G401 (cell line): ENCODE results near the gene CRYBG3. TPM values are rescaled to one million over a fixed set of nuclear protein-coding genes. Genes with fewer than 3 reads are reported as not detected.
A peak's percentile ranks its signal among the peaks of the same experiment; 100 is the strongest.

ENCODE experiments used
- DNase-seq: peaks from one replicate; pipeline ENCODE4 v3.0.0-alpha.2; 2015; ENCODE audit warnings: low spot score
- in situ Hi-C: cut with HindIII; loops from 2 replicates; pipeline ENCODE4 v1.10.0; 2016; ENCODE audit warnings: low sequenced_read_pairs, mixed read lengths
- total RNA-seq: library from RNA; depleted of rRNA; stranded (reverse); fragments of >200 nt; shearing (Covaris generic); gene quantifications from 2 replicates; pipeline ENCODE4 v1.2.3, GENCODE V29; 2014

Gene CRYBG3
- total RNA-seq, 1 experiment from 2014 or later = 0.17 TPM

GRCh38 chr3:97932387-97932801 is 110.6 kb downstream of the CRYBG3 start:
- DNase-seq = no peak
- in situ Hi-C loops = no loop called here

DNA sequence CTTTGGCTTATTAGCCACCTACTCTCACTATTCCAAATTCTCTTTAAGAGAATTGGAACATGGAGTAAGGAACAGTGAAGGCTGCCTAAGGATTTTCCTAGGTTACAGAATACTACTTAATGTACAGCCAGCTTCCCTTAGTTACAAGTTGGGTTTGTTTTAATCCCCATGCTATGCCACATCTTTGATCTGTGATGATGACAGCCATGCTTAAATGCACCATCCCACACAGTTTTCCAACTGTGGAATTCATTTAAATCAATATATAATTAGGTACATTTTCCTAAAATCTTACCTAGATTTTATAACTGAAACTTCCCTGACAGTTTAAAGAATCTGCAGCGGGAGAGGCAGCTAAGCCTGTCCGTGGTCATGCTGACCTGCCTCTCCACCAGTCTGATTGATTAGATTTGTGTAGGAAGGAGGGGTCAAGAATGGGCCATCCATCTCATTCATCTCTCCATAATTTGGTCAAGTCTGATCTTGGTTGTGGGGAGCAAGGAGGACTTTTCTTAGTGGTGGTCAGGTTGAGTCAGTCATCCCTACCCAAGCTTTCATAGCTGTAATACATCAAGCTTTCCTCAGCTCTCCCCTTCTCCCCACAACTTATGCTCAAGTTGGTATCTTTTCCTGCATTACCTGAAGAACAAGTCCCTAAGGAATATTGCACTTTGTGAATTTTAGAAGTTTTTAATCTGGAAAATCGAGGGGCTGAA is 113.3 kb downstream of the CRYBG3 start:
- in situ Hi-C loops = no loop called here
- DNase-seq = no peak

- in situ Hi-C loops = no loop called here
Observed at GRCh38 chr3:97935842-97936241, 114.0 kb downstream of the CRYBG3 start.

DNA sequence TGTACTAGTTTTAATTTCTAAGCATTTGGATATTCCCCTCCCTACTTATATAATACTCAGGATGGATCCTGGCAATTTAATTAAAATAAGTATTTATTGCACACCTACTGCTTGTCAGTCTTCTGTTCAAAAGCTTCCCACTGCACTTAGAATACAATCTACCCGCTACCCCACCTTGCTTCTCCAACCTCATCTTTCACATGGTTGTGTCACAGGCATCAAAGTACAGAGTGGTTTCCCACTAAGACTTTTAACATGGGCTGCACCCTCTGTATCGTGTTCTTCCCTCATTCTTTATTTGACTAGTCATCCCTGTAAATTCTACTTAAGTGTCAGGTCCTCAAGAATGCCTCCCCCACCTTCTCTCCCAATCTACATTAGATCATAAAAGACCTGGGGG is 115.4 kb downstream of the CRYBG3 start:
- in situ Hi-C loops = no loop called here
- DNase-seq = no peak

More at GRCh38 chr3:97935842-97936241, 114.0 kb downstream of the CRYBG3 start:
- DNase-seq = no peak

DNA sequence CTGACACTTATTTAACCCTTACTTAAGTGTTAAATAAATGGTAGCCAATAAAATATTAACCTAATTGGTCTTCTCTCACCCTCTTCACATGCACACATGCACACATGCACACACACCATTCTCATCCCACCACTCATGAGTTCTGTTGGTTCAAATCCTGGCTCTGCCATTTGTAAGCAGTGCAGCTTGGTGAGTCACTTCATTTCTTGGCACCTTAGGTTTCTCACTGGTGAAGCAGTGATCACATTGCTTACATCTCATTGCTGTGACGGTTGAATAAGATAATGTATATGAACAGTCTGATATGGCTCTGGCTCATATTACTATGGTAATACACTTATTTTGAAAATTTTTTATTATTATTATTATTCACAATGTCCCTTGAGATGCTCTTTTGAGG is 116.6 kb downstream of the CRYBG3 start:
- in situ Hi-C loops = no loop called here
- DNase-seq = no peak

DNA sequence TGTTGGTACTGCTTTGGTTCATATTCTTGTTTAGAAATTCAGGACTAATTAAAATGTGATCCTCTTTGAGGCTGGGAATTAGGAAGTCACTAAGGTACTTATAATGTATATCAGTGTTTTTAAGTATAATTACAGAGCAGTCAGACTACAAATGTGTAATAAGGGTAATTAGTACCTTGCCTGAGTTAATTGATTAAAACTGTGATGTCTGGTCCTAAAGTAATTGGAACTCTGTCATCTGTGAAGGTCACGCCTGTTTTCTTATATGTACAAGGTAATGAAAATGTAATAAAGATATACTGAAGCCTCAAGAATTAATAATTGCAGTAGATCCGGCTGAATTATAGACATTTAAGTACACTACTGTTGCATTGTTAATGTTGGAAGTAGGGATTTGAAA is 117.6 kb downstream of the CRYBG3 start:
- in situ Hi-C loops = no loop called here
- no peak for DNase-seq

- in situ Hi-C loops = no loop called here
- no peak for DNase-seq
Observed at GRCh38 chr3:97940034-97940433, 118.2 kb downstream of the CRYBG3 start.

DNA sequence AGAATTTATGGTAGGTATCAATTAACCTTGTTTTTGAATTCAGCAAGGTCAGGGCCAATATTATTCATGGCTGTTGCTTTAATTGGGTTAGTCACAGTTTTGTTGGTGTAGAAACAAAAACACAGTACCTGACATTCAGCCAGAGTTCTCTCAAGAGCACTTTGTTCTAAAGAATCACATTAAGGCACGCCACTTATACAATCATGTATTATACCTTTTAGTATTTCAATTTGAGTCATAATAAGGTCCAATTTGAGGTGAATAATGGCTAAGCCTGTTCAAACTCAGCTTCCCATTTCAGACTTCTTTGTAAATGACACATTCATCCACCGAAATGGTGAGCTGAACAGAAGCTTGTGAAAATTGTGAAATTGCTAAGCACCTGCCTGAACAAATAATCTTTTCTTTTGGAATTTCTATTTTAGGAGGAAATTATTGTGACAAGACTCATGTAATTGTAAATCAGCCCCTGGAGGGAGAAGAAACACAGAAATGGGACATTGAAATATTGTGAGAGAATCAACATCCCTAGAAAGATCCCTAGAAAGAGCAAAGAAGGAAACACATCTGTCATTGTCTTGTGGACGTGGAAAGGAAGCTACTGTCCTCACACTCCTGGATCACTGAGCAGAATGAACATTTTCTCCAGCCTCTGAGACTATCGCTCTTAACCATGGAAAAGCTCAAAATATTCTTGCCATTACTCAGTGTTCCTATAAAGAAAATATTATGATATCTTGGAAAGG is 121.2 kb downstream of the CRYBG3 start:
- in situ Hi-C loops = no loop called here
- no peak for DNase-seq

- DNase-seq = no peak
- in situ Hi-C loops = no loop called here
Observed at GRCh38 chr3:97948351-97949109, 126.7 kb downstream of the CRYBG3 start.

DNA sequence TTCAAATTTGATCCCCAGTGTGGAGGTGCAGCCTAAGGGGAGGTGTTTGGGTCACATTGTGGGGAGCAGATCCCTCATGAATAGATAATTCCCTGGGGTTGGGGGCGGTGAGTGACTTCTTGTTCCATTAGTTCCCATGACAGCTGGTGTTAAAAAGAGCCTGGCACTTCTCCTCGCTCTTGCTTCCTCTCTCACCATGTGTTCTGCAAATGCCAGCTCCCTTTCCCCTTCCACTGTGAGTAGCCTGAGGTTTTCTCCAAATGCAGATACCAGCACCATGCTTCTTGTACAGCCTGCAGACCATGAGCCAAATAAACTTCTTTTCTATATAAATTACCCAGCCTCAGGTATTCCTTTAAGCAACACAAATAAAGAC is 127.3 kb downstream of the CRYBG3 start:
- DNase-seq = peak; percentile 74
- in situ Hi-C loops = no loop called here

- in situ Hi-C loops = no loop called here
- DNase-seq = peak; percentile 37
Observed at GRCh38 chr3:97949743-97950142, 127.9 kb downstream of the CRYBG3 start.

GRCh38 chr3:97950360-97950759 is 128.5 kb downstream of the CRYBG3 start:
- DNase-seq = no peak
- in situ Hi-C loops = no loop called here

DNA sequence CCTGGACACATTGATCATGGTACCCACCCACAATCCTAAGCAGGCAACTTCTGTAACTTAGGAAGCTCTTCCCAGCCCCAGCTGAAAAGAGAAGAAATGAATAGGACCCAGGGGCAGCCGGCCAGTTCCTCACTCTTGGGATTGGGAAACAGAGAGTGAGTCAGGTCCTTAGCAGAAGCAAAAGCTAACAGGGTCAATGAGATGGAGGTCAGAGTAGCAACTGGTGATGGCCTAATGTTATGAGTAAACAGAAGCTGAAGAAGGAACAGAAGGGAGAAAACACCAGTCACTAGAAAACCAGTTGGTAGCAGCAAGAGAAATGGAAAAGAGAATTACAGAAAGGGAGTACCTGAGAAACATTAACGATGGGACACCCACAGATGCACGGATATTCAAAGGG is 130.5 kb downstream of the CRYBG3 start:
- no peak for DNase-seq
- in situ Hi-C loops = no loop called here

GRCh38 chr3:97952872-97953271 is 131.1 kb downstream of the CRYBG3 start:
- in situ Hi-C loops = no loop called here
- no peak for DNase-seq

GRCh38 chr3:97954228-97954827 is 132.5 kb downstream of the CRYBG3 start:
- in situ Hi-C loops = no loop called here

DNA sequence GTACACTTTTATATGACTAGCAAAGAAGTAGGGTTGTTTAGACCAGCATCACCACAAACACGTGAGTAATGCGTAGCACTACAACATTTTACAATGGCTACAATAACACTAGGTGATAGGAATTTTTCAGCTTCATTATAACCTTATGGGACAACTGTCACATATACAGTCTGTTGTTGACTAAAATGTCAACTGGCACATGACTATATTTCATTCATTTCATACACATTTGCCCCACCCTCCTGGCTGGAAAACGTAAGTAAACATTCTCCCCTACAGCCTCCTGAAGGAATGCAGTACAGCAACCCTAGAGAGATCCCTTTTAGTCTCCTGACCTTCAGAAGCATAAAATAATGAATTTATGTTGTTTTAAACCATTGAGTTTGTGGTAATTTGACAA is 134.2 kb downstream of the CRYBG3 start:
- DNase-seq = no peak
- in situ Hi-C loops = no loop called here

More at GRCh38 chr3:97954228-97954827, 132.5 kb downstream of the CRYBG3 start:
- no peak for DNase-seq

- DNase-seq = no peak
- in situ Hi-C loops = no loop called here
Observed at GRCh38 chr3:97957617-97958311, 136.0 kb downstream of the CRYBG3 start.

GRCh38 chr3:97958396-97958795 is 136.6 kb downstream of the CRYBG3 start:
- DNase-seq = no peak
- in situ Hi-C loops = no loop called here

DNA sequence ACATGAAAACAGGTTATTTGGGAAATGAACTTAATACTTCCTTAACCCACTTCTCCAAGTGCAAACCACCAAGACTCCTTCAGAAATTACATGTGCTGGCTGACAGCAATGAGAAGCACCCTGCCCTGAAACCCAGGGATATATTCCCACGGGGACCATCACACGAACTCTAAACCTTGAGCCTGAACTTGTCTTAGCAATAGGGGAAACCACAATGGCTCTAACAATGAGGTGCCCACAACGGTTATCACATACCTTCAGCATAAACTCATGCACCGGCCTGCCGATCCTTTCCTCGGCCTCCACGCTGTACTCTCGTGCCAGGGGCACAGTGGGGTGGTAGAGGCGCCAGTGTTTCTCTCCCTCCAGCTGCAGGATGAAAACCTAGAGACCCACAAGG is 137.0 kb downstream of the CRYBG3 start:
- in situ Hi-C loops = no loop called here

More for the DNA sequence above, 137.0 kb downstream of the CRYBG3 start:
- no peak for DNase-seq
